NCI-H1092 (cell line): Measurements from ENCODE around the gene TGFB1.

Experiments
- DNase-seq: peaks from one replicate; lab custom pipeline; 2025; lab: John Stamatoyannopoulos, UW

The TGFB1 gene

GRCh38 chr19:41341669-41342490, 11.8 kb downstream of the TGFB1 start:
- DNase-seq, result no peak

- DNase-seq, result no peak
Measured at GRCh38 chr19:41339936-41340335, 13.8 kb downstream of the TGFB1 start.

DNA sequence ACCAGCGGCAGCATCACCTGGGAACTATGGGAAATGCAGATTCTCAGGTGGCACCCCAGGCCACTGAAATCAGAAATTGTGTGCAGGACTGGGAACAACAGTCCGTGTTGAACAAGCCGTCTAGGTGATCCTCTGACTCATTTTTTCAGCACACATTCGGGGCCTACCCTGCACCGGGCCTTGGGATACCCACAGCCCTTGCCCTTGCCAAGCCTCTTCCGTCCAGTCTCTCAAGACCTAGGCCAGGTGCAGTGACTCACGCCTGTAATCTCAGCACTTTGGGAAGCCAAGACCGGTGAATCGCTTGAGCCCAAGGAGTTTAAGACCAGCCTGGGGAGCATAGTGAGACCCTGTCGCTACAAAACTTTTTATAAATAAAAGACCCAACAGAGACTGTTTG, 18.3 kb downstream of the TGFB1 start:
- no peak for DNase-seq

GRCh38 chr19:41334793-41335192, 18.9 kb downstream of the TGFB1 start:
- no peak for DNase-seq

- DNase-seq, result no peak
Measured at GRCh38 chr19:41332468-41332867, 21.3 kb downstream of the TGFB1 start.

DNA sequence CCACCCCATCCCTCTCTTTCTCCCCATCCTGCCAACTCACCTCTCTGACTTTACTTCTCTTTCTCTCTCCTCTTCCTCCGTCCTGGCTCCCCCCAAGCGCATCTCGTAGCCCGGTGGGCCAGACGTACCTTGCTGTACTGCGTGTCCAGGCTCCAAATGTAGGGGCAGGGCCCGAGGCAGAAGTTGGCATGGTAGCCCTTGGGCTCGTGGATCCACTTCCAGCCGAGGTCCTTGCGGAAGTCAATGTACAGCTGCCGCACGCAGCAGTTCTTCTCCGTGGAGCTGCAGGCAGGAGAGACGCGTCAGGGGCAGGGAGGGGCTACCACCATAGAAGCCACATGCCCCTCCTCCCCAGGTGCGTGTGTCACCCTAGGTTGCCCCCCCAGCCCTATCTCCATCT, 21.7 kb downstream of the TGFB1 start:
- no peak for DNase-seq

- no peak for DNase-seq
Measured at GRCh38 chr19:41330946-41331678, 22.6 kb downstream of the TGFB1 start.

DNA sequence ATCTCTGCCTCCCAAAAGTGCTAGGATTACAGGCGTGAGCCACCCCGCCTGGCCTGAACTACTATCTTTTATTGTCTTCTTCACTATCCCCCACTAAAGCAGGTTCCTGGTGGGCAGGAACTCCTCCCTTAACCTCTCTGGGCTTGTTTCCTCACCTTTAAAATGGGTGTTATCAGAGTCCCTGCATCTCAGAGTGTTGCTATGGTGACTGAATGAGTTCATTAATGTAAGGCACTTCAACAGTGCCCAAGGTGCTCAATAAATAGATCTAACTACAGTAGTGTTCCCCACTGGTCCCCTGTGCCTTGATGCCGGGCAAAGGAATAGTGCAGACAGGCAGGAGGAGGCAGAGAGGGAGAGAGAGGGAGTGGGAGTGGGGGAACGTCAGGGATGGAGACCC, 23.2 kb downstream of the TGFB1 start:
- DNase-seq, result no peak

- no peak for DNase-seq
Measured at GRCh38 chr19:41328842-41329225, 24.9 kb downstream of the TGFB1 start.

- no peak for DNase-seq
Measured at GRCh38 chr19:41328157-41328841, 25.4 kb downstream of the TGFB1 start.

GRCh38 chr19:41327576-41328156, 26.1 kb downstream of the TGFB1 start:
- DNase-seq, result no peak

DNA sequence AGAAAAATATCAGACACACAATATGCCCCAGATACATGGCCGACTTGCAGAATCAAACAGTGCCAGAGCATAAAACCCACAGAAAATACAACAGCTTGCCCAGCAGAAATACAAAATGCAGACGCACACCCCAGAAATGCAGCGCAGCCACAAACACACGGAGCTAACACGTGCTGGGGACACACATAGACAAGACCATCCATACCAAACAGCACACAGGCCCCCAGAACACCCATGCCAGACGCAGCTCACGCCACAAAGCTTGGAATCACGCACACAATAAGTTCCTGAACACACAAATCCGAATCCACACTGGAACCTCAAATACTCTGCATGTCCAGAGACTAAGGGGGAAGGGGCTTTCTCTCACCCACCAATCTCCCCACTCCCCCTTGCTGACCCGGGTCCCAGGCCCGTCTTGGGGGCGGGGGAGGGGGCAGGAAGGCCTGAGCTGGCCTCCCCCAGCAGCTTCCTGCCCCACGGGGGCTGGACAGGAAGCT, 26.6 kb downstream of the TGFB1 start:
- DNase-seq, result no peak

GRCh38 chr19:41325947-41326706, 27.6 kb downstream of the TGFB1 start:
- DNase-seq, result no peak

- no peak for DNase-seq
Measured at GRCh38 chr19:41325640-41325946, 28.1 kb downstream of the TGFB1 start.

GRCh38 chr19:41324921-41325639, 28.6 kb downstream of the TGFB1 start:
- no peak for DNase-seq

DNA sequence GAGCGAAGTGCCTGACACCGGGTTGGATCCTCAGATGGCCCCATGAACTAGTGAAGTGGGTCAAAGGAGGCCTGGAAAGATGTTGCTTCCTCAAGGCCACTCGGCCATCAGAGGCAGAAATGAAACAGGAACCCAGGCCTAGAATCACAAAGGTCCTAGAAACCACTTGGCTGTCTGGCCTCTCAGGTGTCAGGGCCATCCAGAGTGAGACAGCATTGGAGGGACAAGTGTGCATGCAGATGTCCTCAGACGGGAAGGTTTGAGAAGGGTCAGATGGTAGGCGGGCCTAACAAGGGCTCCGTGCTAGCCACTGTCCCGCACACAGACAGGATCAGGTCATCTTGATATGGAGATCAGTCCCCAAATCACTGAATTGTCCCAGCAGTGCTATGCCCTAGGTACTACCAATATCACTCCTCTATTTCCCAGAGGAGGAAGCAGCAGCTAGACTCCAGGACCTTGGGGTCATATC, 29.5 kb downstream of the TGFB1 start:
- no peak for DNase-seq

- DNase-seq, result no peak
Measured at GRCh38 chr19:41323430-41324125, 30.1 kb downstream of the TGFB1 start.

- no peak for DNase-seq
Measured at GRCh38 chr19:41323023-41323422, 30.7 kb downstream of the TGFB1 start.

GRCh38 chr19:41322451-41322850, 31.3 kb downstream of the TGFB1 start:
- no peak for DNase-seq

GRCh38 chr19:41321600-41322270, 32.0 kb downstream of the TGFB1 start:
- DNase-seq, result no peak
